Measurements from ENCODE around the gene ELAVL4.

GRCh38 chr1:50152236-50152635 lies 43.5 kb downstream of the ELAVL4 start:
- TF ChIP-seq CTCF (IDR thresholded peaks at IDR 0.05; ENCODE audit: insufficient read depth, low read length, poor library complexity, severe bottlenecking): no peak
- TF ChIP-seq EZH2phosphoT487 (conservative IDR thresholded peaks at IDR 0.05; ENCODE audit: low read length): no peak

Data from SU-DHL-6 (cell line).